Caki2 (cell line): Measurements from ENCODE around the gene SPATA31D1. TPM values are rescaled to one million over a fixed set of nuclear protein-coding genes. Genes with fewer than 3 reads are reported as not detected.
A peak's percentile ranks its signal among the peaks of the same experiment; 100 is the strongest.

ENCODE experiments used
- DNase-seq: peaks from one replicate; pipeline ENCODE4 v3.0.0-alpha.2; 2015; ENCODE audit warnings: low read depth
- in situ Hi-C: cut with HindIII; loops from 2 replicates; pipeline ENCODE4 v1.10.0; 2016; ENCODE audit warnings: low sequenced_read_pairs, low pct_unique_long_range_greater_than_20kb, mixed read lengths
- total RNA-seq: library from RNA; depleted of rRNA; stranded (reverse); fragments of >200 nt; shearing (Covaris generic); gene quantifications from 2 replicates; pipeline ENCODE4 v1.2.3, GENCODE V29; 2014; ENCODE audit warnings: low replicate concordance; rRNA removed

The SPATA31D1 gene
- total RNA-seq, 1 experiment from 2014 or later, result not detected

DNA sequence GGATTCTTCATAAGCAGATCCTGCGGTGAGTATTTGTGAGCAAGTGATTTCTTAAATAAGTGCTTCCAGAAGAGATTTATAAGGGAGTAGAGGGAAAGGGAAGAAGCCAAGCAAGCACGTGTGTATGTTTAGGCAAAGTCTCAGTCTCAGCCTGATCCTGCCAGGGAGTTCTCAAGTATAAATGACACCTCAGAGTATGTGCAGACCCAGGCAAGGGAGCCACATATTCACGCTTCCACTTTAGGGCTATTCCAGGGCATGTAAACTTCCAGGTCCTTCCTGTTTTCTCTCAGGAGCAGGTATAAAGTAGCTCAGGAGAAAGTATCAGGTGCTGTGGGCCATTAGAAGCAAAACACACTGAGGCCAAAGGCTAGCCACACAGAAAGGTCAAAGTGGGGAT lies 22.6 kb downstream of the SPATA31D1 start:
- in situ Hi-C loops, result no loop called here

GRCh38 chr9:82012276-82012675 lies 23.7 kb downstream of the SPATA31D1 start:
- no peak for DNase-seq
- in situ Hi-C loops, result no loop called here

More for the DNA sequence above, 22.6 kb downstream of the SPATA31D1 start:
- DNase-seq, result no peak

GRCh38 chr9:82020331-82020730 lies 31.8 kb downstream of the SPATA31D1 start:
- in situ Hi-C loops, result no loop called here

DNA sequence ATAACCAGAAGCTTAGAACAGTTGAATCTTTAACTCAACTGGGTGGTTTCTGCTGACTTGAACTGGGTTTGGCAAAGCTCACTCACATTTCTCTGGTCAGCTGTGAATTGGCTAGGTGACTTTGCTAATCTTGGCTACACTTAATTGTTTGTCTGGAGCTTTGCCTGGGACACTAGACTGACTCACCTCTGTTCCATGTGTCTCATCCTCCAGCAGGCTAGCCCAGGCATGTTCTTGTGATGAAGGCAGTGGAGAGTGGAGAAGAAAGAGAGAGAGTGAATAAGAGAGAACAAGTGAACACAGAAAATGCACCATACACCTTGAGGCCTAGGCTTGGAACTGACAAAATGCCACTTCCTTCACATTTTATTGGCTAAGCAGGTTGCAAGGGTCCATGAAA lies 32.6 kb downstream of the SPATA31D1 start:
- in situ Hi-C loops, result no loop called here
- DNase-seq, result peak; percentile 90

More at GRCh38 chr9:82020331-82020730, 31.8 kb downstream of the SPATA31D1 start:
- no peak for DNase-seq

DNA sequence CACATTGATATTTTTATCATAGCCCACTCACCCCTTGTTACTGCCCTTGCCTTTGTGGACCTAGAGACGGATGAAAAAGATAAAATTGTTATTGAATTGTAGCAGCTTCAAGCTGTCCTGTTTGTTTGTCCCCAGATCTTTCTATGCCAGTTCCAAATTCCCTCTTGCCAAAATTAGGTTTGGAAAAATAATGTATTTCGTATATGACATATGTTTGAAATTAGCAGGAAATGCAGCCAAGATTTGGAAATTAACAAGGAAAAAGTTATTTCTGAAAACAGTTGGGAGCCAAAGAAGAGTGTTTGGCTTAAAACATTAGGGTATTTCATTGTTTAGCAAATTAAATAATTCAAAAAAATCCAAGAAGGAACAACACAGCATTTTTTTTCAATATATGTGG lies 33.5 kb downstream of the SPATA31D1 start:
- in situ Hi-C loops, result no loop called here

DNA sequence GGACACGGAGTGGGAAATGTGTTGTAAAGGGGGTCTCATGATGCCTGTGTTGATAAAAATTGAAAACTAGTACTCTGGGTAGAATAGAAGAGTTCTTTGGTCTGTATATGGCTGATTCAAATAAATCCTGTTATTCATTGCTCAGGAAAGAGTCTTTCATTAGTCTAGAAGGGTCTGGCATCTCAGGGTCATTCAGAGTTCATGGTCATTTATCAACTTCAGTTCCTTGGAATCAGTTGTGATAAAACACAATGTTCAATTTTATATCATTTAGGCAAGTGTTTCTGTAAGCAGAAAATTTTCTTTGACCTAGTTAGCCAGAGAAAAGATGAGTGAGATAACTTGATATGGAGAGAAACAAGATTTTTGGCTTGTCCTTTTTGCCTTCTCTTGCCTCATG lies 36.3 kb downstream of the SPATA31D1 start:
- in situ Hi-C loops, result no loop called here
- DNase-seq, result no peak

More for the DNA sequence above, 33.5 kb downstream of the SPATA31D1 start:
- DNase-seq, result no peak

DNA sequence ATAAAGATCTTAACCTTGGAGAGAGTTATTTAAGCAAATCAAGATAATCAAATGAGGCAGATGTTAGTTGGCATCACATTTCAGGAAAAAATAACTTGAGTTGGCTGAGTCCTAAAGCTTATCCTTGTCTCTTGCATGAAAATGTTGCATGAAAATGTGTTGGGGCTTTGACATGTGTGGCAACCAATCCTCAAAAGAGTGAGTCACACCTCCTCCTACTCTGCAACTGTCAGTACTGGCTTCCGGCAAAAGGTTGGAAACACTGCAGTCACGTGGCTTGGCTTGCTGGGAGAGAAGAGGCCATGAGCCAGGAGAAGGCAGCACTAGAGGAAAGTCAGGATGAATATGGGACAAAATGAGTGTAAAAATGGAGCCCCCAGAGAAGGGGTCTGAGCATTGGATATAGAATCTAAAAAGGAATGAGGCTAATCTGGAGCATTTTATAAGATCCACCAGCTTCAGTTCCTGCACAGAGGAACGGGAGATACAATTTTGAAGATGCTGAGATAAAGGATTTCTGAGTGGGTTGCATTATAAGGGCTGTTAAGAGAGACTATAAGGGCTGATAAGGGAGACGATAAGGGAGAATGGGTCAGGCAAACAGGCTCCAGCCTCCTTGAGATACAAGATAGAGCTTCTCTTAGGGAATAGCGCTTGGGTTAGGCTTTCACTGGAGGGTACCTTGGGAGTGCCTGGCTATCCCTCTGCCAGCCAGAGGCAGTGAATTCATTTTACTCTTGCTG lies 43.1 kb downstream of the SPATA31D1 start:
- DNase-seq, result peak; percentile 26

DNA sequence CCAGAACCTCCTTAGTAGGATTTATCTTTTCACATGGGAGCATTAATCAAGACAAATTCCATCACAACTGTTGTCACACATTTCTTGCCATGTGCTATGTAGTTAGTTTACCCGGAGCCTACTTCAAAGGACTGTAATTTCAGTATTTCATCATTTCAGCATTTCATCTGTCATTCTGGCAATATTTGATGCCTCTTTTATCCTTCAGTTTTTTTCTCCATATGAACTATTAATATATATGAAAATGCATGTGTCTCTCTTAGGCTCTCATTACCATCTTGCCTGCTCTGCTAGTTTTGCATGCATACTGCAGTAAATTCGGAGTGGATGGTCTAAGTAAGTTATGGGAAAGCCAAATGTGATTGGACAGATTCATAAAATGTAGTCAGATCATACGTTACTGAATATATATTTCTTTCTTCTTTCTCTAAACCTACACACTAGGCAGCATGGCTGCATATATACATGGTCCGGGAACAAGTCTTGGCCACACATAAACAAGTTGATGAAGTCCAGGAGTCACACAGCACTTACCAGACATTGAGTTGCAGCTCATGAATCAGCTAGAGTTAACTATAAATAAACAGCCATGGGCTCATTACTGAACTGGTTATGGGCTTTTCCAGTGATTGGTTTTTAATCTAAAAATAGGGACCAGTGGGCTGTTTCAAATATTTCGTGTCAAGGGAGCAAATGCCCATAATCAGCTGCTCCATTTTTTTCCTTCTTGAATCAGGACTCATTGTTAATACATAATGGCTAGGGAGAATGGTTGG lies 46.6 kb downstream of the SPATA31D1 start:
- in situ Hi-C loops, result no loop called here

More for the DNA sequence above, 43.1 kb downstream of the SPATA31D1 start:
- in situ Hi-C loops, result no loop called here

GRCh38 chr9:82036086-82036485 lies 47.5 kb downstream of the SPATA31D1 start:
- in situ Hi-C loops, result no loop called here
- no peak for DNase-seq

More for the DNA sequence above, 46.6 kb downstream of the SPATA31D1 start:
- DNase-seq, result no peak

- DNase-seq, result no peak
- in situ Hi-C loops, result no loop called here
These were observed 48.6 kb downstream of the SPATA31D1 start for GRCh38 chr9:82037126-82037525.

- DNase-seq, result no peak
- in situ Hi-C loops, result no loop called here
These were observed 50.3 kb downstream of the SPATA31D1 start for GRCh38 chr9:82038897-82039296.

Other genes with a start within 250 kb of the SPATA31D1 start
- not detected in 2 replicates for gene SPATA31D4, start 60.3 kb upstream of the SPATA31D1 start, total RNA-seq
- not detected in 2 replicates for gene SPATA31D3, start 45.3 kb upstream of the SPATA31D1 start, total RNA-seq